ENCODE data around the gene GALNT2.

GALNT2 gene

DNA sequence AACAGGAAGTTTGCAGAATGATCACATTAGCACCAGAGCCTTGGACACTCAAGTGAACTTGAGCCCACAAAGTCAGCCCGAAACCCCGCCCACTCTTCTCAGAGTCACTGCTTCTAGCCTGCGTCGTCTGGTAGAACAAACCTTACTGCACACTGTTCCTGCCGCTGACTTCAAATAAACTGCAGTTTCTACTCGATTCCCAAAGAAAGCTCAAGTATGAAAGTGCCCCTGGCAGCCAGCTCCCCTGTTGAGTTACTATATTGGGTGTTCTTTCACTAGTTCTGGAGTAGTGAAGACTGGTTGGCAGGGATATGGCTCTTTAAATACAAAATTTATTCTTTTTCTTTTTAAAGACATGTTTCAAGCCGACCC lies 164.7 kb downstream of the GALNT2 start:
- Histone ChIP-seq H3K27ac (replicated peaks) (no peak overlapping the region), H3K27me3 (ENCODE audit: insufficient read depth, poor library complexity, severe bottlenecking) (no peaks in the 10 kb centered on the region), H3K4me3 (replicated peaks; ENCODE audit: insufficient read depth, low read length) (no peak overlapping the region)
- DNase-seq (ENCODE audit: low read depth in 1 of 2, low spot score in 1 of 2): no peak
- TF ChIP-seq GABPA (IDR thresholded peaks at IDR 0.05; ENCODE audit: low read depth) (no peak), REST (IDR thresholded peaks at IDR 0.05; ENCODE audit: insufficient replicate concordance, low read depth) (no peak), POLR2AphosphoS5 (IDR thresholded peaks at IDR 0.05; ENCODE audit: low read depth) (no peak), SPI1 (IDR thresholded peaks at IDR 0.05; ENCODE audit: borderline replicate concordance, low read depth) (no peak)
- TF ChIP-seq, protein P1, sequence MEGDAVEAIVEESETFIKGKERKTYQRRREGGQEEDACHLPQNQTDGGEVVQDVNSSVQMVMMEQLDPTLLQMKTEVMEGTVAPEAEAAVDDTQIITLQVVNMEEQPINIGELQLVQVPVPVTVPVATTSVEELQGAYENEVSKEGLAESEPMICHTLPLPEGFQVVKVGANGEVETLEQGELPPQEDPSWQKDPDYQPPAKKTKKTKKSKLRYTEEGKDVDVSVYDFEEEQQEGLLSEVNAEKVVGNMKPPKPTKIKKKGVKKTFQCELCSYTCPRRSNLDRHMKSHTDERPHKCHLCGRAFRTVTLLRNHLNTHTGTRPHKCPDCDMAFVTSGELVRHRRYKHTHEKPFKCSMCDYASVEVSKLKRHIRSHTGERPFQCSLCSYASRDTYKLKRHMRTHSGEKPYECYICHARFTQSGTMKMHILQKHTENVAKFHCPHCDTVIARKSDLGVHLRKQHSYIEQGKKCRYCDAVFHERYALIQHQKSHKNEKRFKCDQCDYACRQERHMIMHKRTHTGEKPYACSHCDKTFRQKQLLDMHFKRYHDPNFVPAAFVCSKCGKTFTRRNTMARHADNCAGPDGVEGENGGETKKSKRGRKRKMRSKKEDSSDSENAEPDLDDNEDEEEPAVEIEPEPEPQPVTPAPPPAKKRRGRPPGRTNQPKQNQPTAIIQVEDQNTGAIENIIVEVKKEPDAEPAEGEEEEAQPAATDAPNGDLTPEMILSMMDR (IDR thresholded peaks at IDR 0.05; ENCODE audit: insufficient read depth, low read length): no peak

DNA sequence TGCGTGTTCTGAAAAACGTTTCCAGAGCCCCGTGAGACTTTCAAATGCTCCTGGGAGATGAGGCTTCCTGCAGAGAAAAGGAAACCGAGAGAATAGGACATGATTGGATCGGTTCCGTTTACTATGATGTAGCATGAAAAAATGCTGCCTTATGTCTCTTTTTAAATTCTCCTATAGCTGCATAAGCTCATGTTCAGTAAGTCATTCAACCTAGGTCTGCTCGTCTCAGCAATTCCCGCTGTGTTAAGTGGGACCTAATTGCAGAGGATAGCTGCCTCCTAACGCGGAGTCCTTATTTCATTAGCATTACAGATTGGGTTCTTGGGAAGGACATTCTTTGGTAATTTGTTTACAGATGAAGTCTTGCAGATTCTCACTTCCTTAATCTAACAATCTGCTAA lies 165.3 kb downstream of the GALNT2 start:
- Histone ChIP-seq H3K27me3 (ENCODE audit: insufficient read depth, poor library complexity, severe bottlenecking) (no peaks in the 10 kb centered on the region), H3K27ac (replicated peaks) (no peak overlapping the region), H3K4me3 (replicated peaks; ENCODE audit: insufficient read depth, low read length) (no peak overlapping the region)
- DNase-seq (ENCODE audit: low read depth in 1 of 2, low spot score in 1 of 2): no peak
- TF ChIP-seq SPI1 (IDR thresholded peaks at IDR 0.05; ENCODE audit: borderline replicate concordance, low read depth) (no peak), POLR2AphosphoS5 (IDR thresholded peaks at IDR 0.05; ENCODE audit: low read depth) (no peak), REST (IDR thresholded peaks at IDR 0.05; ENCODE audit: insufficient replicate concordance, low read depth) (no peak), GABPA (IDR thresholded peaks at IDR 0.05; ENCODE audit: low read depth) (no peak)
- TF ChIP-seq, protein P1 (IDR thresholded peaks at IDR 0.05; ENCODE audit: insufficient read depth, low read length): no peak

GRCh38 chr1:230233786-230234185 lies 166.7 kb downstream of the GALNT2 start:
- DNase-seq (ENCODE audit: low read depth in 1 of 2, low spot score in 1 of 2): no peak
- H3K27me3 ChIP-seq (ENCODE audit: insufficient read depth, poor library complexity, severe bottlenecking): no peaks in the 10 kb centered on the region
- H3K27ac ChIP-seq (replicated peaks): no peak overlapping the region
- no peak overlapping the region for H3K4me3 ChIP-seq (replicated peaks; ENCODE audit: insufficient read depth, low read length)
- TF ChIP-seq GABPA (IDR thresholded peaks at IDR 0.05; ENCODE audit: low read depth) (no peak), POLR2AphosphoS5 (IDR thresholded peaks at IDR 0.05; ENCODE audit: low read depth) (no peak), REST (IDR thresholded peaks at IDR 0.05; ENCODE audit: insufficient replicate concordance, low read depth) (no peak), SPI1 (IDR thresholded peaks at IDR 0.05; ENCODE audit: borderline replicate concordance, low read depth) (no peak)
- TF ChIP-seq, protein P1 (IDR thresholded peaks at IDR 0.05; ENCODE audit: insufficient read depth, low read length): no peak
